Effector memory CD8-positive, alpha-beta T cell (primary cell): ENCODE measurements around the gene DEFB121.
"Not testable (repeated sequence)": the region's sequence is repeated elsewhere in the genome, so short reads cannot be mapped to it uniquely, and the experiment has no call there.

Experiments
- ATAC-seq: fragments of 150-1000 bp; cut with Tn5 transposase; replicated peaks from 2 replicates; pipeline ENCODE4 v1.10.0; 2021; ENCODE audit warnings: mild to moderate bottlenecking, moderate library complexity
- DNase-seq, 3 experiments: peaks; one replicate each; pipeline ENCODE4 v3.0.0; 2021
- H3K27ac Mint-ChIP-seq, 2 donors: one replicate each; pipeline ENCODE4 v1.8.0; 2022; ENCODE audit warnings: mild to moderate bottlenecking in 2 of 2, mixed read lengths in 2 of 2, moderate library complexity in 2 of 2
- H3K27me3 Mint-ChIP-seq, 2 donors: one replicate each; pipeline ENCODE4 v1.8.0; 2022; ENCODE audit warnings: mixed read lengths in 2 of 2
- H3K36me3 Mint-ChIP-seq: one replicate; pipeline ENCODE4 v1.8.0; 2022; ENCODE audit warnings: mild to moderate bottlenecking, moderate library complexity, mixed read lengths; ENCODE audit not compliant: insufficient read depth
- H3K4me1 Mint-ChIP-seq, 2 donors: one replicate each; pipeline ENCODE4 v1.8.0; 2022; ENCODE audit warnings: low read depth in 2 of 2, mixed read lengths in 2 of 2
- H3K4me3 Mint-ChIP-seq, 2 donors: one replicate each; pipeline ENCODE4 v1.8.0; 2022; ENCODE audit warnings: mild to moderate bottlenecking in 2 of 2, mixed read lengths in 2 of 2, moderate library complexity in 2 of 2
- H3K9me3 Mint-ChIP-seq, 2 donors: one replicate each; pipeline ENCODE4 v1.8.0; 2022; ENCODE audit warnings: mixed read lengths in 2 of 2

Gene DEFB121

DNA sequence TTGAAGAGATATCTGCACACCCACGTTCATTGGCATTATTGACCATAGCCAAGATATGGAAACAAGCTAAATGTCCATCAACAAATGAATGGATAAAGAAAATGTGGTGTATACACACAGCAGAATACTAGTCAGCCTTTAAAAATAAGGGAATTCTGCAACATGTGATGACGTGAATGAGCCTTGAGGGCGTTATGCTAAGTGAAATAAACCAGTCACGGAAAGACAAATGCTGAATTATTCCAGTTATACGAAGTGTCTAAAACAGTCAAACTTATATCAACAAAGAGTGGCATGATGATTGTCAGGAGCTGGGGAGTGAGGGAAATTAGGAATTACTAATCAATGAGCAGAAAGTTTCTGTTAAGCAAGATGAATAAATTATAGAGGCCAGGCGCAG lies 8.4 kb upstream of the DEFB121 start:
- Mint-ChIP-seq H3K27me3 (peaks cover 8 to 14% of the 10 kb centered on the region in 2 donors), H3K36me3 (no peaks in the 10 kb centered on the region), H3K4me1 (no peaks in the 10 kb centered on the region), H3K4me3 (no peak overlapping the region), H3K9me3 (no peaks in the 10 kb centered on the region), H3K27ac (no peak overlapping the region)
- no peak for ATAC-seq
- DNase-seq, result no peak

- Mint-ChIP-seq H3K36me3 (peaks cover 2% of the 10 kb centered on the region), H3K27me3 (peaks cover 11 to 21% of the 10 kb centered on the region in 2 donors), H3K9me3 (no peaks in the 10 kb centered on the region), H3K27ac (no peak overlapping the region), H3K4me3 (no peak overlapping the region), H3K4me1 (no peaks in the 10 kb centered on the region)
- ATAC-seq, result no peak
- DNase-seq, result no peak
These were observed 4.0 kb upstream of the DEFB121 start for GRCh38 chr20:31410011-31410410.

DNA sequence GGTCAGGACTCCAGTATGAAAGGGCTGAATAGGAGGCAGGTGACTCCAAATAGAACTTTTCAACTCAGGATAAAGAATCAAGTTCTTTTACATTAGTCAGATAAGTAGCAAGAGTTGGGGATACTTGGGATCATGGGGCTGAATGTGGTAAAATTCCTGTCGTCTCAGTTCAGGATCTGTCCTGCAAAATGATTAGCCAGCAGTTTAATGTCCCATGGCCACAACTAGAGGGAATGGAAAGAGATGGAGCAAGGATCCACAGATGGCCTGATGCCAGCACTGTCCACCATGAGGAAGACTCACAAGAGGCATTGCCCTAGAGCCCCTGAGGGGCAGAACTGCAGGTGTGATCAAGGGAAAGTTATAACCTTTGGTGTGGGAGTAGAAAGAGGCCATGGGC lies 2.1 kb downstream of the DEFB121 start:
- DNase-seq, result no peak
- no peak overlapping the region for H3K4me3 Mint-ChIP-seq

GRCh38 chr20:31394900-31395299 lies 11.1 kb downstream of the DEFB121 start:
- peaks cover 21 to 39% of the 10 kb centered on the region in 2 donors for H3K27me3 Mint-ChIP-seq

More for the DNA sequence above, 2.1 kb downstream of the DEFB121 start:
- Mint-ChIP-seq H3K27ac (no peak overlapping the region), H3K36me3 (peaks cover 2% of the 10 kb centered on the region), H3K27me3 (peaks cover 7 to 21% of the 10 kb centered on the region in 2 donors), H3K9me3 (no peaks in the 10 kb centered on the region), H3K4me1 (no peaks in the 10 kb centered on the region)
- ATAC-seq, result no peak

DNA sequence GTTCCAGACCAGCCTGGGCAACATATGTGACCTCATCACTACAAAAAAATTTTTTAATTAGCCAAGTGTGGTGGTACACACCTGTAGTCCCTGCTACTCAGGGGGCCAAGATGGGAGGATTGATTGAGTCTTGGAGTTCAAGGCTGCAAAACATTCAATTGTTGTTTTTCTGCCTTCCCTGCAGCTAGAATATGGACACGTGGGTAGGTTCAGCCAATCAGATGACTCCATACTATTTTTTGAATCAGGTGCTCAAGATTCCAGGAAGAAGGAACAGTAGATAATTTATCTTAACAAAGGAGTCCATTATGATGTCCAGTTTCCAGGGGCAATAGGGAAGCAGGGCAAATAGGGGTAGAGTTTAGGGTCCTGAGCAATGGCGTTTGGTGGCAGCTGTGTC lies 13.2 kb downstream of the DEFB121 start:
- Mint-ChIP-seq H3K9me3 (peaks cover 0 to 2% of the 10 kb centered on the region in 2 donors), H3K36me3 (no peaks in the 10 kb centered on the region), H3K4me1 (no peaks in the 10 kb centered on the region), H3K27ac (no peak overlapping the region), H3K4me3 (no peak overlapping the region), H3K27me3 (peaks cover 35 to 45% of the 10 kb centered on the region in 2 donors)
- no peak for ATAC-seq
- no peak for DNase-seq

More at GRCh38 chr20:31394900-31395299, 11.1 kb downstream of the DEFB121 start:
- H3K4me1 Mint-ChIP-seq, result no peaks in the 10 kb centered on the region
- no peak for DNase-seq
- H3K27ac Mint-ChIP-seq, result no peak overlapping the region
- ATAC-seq, result no peak
- no peaks in the 10 kb centered on the region for H3K36me3 Mint-ChIP-seq
- no peak overlapping the region for H3K4me3 Mint-ChIP-seq
- H3K9me3 Mint-ChIP-seq, result peaks cover 0 to 2% of the 10 kb centered on the region in 2 donors

GRCh38 chr20:31390490-31390889 lies 15.5 kb downstream of the DEFB121 start, which contains the start of gene DEFB119:
Gene DEFB119, minus strand, starts transcription at chr20:31390590. Its CDS starts 107 bp downstream, at chr20:31390483.
- Mint-ChIP-seq H3K27me3 (peaks cover 27 to 28% of the 10 kb centered on the region in 2 donors), H3K27ac (no peak within 1 kb of the TSS), H3K36me3 (no peaks in the 10 kb centered on the region), H3K9me3 (peaks cover 0 to 3% of the 10 kb centered on the region in 2 donors), H3K4me1 (no peaks in the 10 kb centered on the region), H3K4me3 (no peak within 1 kb of the TSS)
- ATAC-seq, result no peak
- DNase-seq, result no peak

- ATAC-seq (no peak), DNase-seq (no peak)
- no peaks in the 10 kb centered on the region for H3K36me3 Mint-ChIP-seq
- H3K27ac Mint-ChIP-seq, result no peak overlapping the region
- no peaks in the 10 kb centered on the region for H3K4me1 Mint-ChIP-seq
- peaks cover 0 to 14% of the 10 kb centered on the region in 2 donors for H3K27me3 Mint-ChIP-seq
- H3K4me3 Mint-ChIP-seq, result no peak overlapping the region
- H3K9me3 Mint-ChIP-seq, result peaks cover 0 to 5% of the 10 kb centered on the region in 2 donors
These were observed 31.7 kb downstream of the DEFB121 start for GRCh38 chr20:31374346-31374745.

DNA sequence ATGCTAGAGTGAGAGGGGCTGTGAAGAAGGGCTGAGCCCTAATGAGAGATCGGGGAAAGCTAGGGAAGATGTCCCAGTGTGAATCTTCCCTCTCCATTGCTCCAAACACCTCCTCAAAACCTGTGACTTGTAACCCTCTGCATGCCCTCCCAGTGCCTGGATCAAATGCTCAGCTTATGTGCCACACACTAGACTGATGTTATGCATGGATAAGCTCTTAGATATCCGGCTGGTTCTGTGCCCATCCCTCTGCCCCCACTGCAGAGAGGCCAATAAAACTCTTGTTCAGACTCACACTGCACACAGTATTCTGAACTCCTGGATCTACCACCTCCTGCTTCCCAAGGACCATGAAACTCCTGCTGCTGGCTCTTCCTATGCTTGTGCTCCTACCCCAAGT lies 37.7 kb downstream of the DEFB121 start, which contains the start of gene DEFB118:
Gene DEFB118 (plus strand): TSS at position 301 of the 400 bp plus-strand sequence. CDS start 50 bp downstream, at position 351.
- DNase-seq (no peak), ATAC-seq (no peak)
- no peaks in the 10 kb centered on the region for H3K36me3 Mint-ChIP-seq
- peaks cover 0 to 7% of the 10 kb centered on the region in 2 donors for H3K9me3 Mint-ChIP-seq
- no peak within 1 kb of the TSS for H3K4me3 Mint-ChIP-seq
- no peak within 1 kb of the TSS for H3K27ac Mint-ChIP-seq
- H3K27me3 Mint-ChIP-seq, result peaks cover 0 to 11% of the 10 kb centered on the region in 2 donors
- H3K4me1 Mint-ChIP-seq, result no peaks in the 10 kb centered on the region

- H3K36me3 Mint-ChIP-seq, H3K27ac Mint-ChIP-seq, H3K4me3 Mint-ChIP-seq, ATAC-seq, DNase-seq, H3K4me1 Mint-ChIP-seq, H3K9me3 Mint-ChIP-seq: not testable (repeated sequence)
- peaks cover 0 to 11% of the 10 kb centered on the region in 2 donors for H3K27me3 Mint-ChIP-seq
These were observed 41.7 kb downstream of the DEFB121 start for GRCh38 chr20:31364272-31364671.

DNA sequence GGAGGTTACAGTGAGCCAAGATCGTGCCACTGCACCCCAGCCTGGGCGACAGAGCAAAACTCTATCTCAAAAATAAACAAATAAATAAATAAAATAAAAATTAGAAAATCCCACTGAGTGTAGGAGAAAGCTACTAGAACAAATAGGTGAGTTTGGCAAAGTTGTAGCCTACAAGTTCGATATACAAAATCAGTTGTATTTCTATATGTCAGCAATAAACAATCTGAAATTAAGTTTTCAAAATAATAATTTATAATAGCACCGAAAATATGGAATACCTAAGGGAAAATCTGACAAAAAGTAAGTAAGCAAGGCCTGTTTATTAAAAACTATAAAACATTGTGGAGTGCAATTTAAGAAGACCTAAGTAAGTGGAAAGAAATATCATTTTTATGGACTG lies 42.7 kb downstream of the DEFB121 start:
- Mint-ChIP-seq H3K27me3 (peaks cover 0 to 4% of the 10 kb centered on the region in 2 donors), H3K27ac (no peak overlapping the region), H3K36me3 (no peaks in the 10 kb centered on the region), H3K9me3 (peaks cover 0 to under 1% of the 10 kb centered on the region in 2 donors), H3K4me1 (no peaks in the 10 kb centered on the region), H3K4me3 (no peak overlapping the region)
- DNase-seq (no peak), ATAC-seq (no peak)

DNA sequence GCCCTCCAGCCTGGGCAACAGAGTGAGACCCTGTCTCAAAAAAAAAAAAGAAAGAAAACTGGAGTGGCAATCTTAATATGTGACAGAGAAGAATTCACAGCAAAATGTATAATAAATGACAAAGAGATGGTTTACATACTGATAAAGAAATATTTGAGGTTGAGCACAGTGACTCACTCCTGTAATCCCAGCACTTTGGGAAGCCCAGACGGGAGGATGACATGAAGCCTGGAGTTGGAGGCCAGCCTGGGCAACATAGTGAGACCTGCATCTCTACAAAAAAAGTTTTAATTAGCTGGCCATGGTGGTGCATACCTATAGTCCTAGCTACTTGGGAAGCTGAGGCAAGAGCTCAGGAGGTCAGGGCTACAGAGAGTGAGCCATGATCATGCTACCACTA lies 50.0 kb downstream of the DEFB121 start:
- H3K36me3 Mint-ChIP-seq, result no peaks in the 10 kb centered on the region
- H3K4me1 Mint-ChIP-seq, result no peaks in the 10 kb centered on the region

More for the DNA sequence above, 50.0 kb downstream of the DEFB121 start:
- no peak overlapping the region for H3K27ac Mint-ChIP-seq
- H3K4me3 Mint-ChIP-seq, result no peak overlapping the region
- peaks cover 0 to under 1% of the 10 kb centered on the region in 2 donors for H3K9me3 Mint-ChIP-seq
- DNase-seq (no peak), ATAC-seq (no peak)
- H3K27me3 Mint-ChIP-seq, result peaks cover 0 to 4% of the 10 kb centered on the region in 2 donors
